Heart left ventricle (tissue), 16 donors: ENCODE data around the gene ZBTB20. TPM values are rescaled to one million over a fixed set of nuclear protein-coding genes. Genes with fewer than 3 reads are reported as not detected.

Experiments
- ATAC-seq, 4 donors: fragments of 200-7000 bp; cut with Tn5 transposase; one replicate each; pipeline ENCODE4 v1.9.1; 2020 to 2022; ENCODE audit warnings: moderate library complexity in 4 of 4, mild to moderate bottlenecking in 3 of 4, moderate number of reproducible peaks in 1 of 4
- DNase-seq, 5 donors: peaks; one replicate each; pipeline ENCODE4 v3.0.0-alpha.2; 2020
- H3K27ac ChIP-seq, 12 donors: fragments of 200-600 bp; sonication (generic) in 4 of 12; one replicate each; pipeline versions ENCODE4 v1.5.0 to v1.8.0; 2016 to 2022; ENCODE audit warnings: mild to moderate bottlenecking in 2 of 12
- H3K27me3 ChIP-seq, 9 donors: fragments of 200-600 bp; sonication (generic) in 2 of 9; one replicate each; pipeline versions ENCODE4 v1.5.1 to v1.8.0; 2016 to 2022; ENCODE audit warnings: mild to moderate bottlenecking in 3 of 9
- H3K36me3 ChIP-seq, 9 donors: fragments of 200-600 bp; sonication (generic) in 2 of 9; one replicate each; pipeline versions ENCODE4 v1.5.0 to v1.8.0; 2018 to 2022; ENCODE audit warnings: mild to moderate bottlenecking in 2 of 9
- H3K4me1 ChIP-seq, 12 donors: fragments of 200-600 bp; sonication (generic) in 4 of 12; one replicate each; pipeline versions ENCODE4 v1.5.0 to v1.8.0; 2016 to 2022; ENCODE audit warnings: mild to moderate bottlenecking in 3 of 12
- H3K4me3 ChIP-seq, 12 donors: fragments of 200-600 bp; sonication (generic) in 4 of 12; one replicate each; pipeline versions ENCODE4 v1.5.0 to v1.8.0; 2017 to 2022; ENCODE audit warnings: mild to moderate bottlenecking in 9 of 12, moderate library complexity in 4 of 12
- H3K9me3 ChIP-seq, 12 donors: fragments of 200-600 bp; sonication (generic) in 4 of 12; one replicate each; pipeline versions ENCODE4 v1.5.0 to v1.8.0; 2016 to 2022; ENCODE audit warnings: mild to moderate bottlenecking in 1 of 12
- POLR2A ChIP-seq, 2 donors: fragments of 450-650 bp; IDR thresholded peaks; one replicate each; pipeline ENCODE4 v1.6.1; 2017; ENCODE audit warnings: antibody characterized with exemption in 2 of 2, mild to moderate bottlenecking in 2 of 2, moderate library complexity in 2 of 2
- WGBS, 4 donors: extraction: QIAGEN DNeasy Blood & Tissue Kit in 2 of 4; methylation state at CpG; one replicate each; pipeline versions ENCODE4 v1.1.5 to v1.1.7; 2013 to 2018; 5-methylcytosine and 5-hydroxymethylcytosine counted together
- intact Hi-C, 10 donors: fragments of 100-400 bp; cut with DNase I; formaldehyde crosslinking; loops; one replicate each; pipeline versions ENCODE4 v1.11.1 to v1.14.2; 2022
- polyA plus RNA-seq, 2 donors: library from polyadenylated mRNA; stranded (reverse); fragments of 200-250 nt; gene quantifications; one replicate each; pipeline ENCODE4 v1.2.3, GENCODE V29; 2013
- total RNA-seq, 9 donors: library from RNA; depleted of rRNA in 2 of 9; stranded (reverse); fragments of >200 nt in 2 of 9; fragmentation: NEBNext Ultra II Directional in 3 of 9; extraction: Animal tissue kit (Norgen Biotek cat#: 25700) in 3 of 9; gene quantifications; one replicate each; pipeline versions ENCODE4 v1.1.0 to v1.2.4, GENCODE V29; 2016 to 2023
- TF ChIP-seq, protein P1 (sequence below), 12 donors: fragments of 200-600 bp; sonication (generic) in 4 of 12; IDR thresholded peaks; one replicate each; pipeline versions ENCODE4 v1.5.0 to v1.8.0; 2018 to 2022; ENCODE audit warnings: antibody characterized with exemption in 12 of 12, mild to moderate bottlenecking in 5 of 12
- donor health status: ischemic (EF 13 %, LVEDD 7.1; RV severe dilation, severe dysfunction).
- donor health status: healthy with polysubstance abuse.
- donor health status: DM: no; HTN: yes; CAD: no.
- donor health status: DM: no; HTN: no; CAD: no.
- donor health status: ischemic (EF 25% LVEDD 6.9; RV normal size, moderate dysfunction).
- donor health status: ischemic (EF 25% LVEDD 5.7; RV mildly dilated, moderate dysfunction).
- donor health status: healthy.
- donor health status: DM: yes; HTN: yes; CAD: no.
- donor health status: ischemic (EF 35%, LVEDD 5.7; RV mildly dilated, moderate dysfunction).
- donor health status: nonischemic (EF 11% LVEDD 7.7; RV severe dilation, severe dysfunction).
- donor health status: DM: yes; HTN: yes; CAD: no.
- donor health status: PGD.
- donor health status: ischemic (EF 29% LVEDD 5.4; RV normal size, mild dysfunction).
- donor health status: nonischemic (EF 23%, LVEDD 6.1; RV moderate dilation, normal function).

The ZBTB20 gene
- total and polyA plus RNA-seq, 11 donors: 6.2 to 109 (median 77.3) TPM

DNA sequence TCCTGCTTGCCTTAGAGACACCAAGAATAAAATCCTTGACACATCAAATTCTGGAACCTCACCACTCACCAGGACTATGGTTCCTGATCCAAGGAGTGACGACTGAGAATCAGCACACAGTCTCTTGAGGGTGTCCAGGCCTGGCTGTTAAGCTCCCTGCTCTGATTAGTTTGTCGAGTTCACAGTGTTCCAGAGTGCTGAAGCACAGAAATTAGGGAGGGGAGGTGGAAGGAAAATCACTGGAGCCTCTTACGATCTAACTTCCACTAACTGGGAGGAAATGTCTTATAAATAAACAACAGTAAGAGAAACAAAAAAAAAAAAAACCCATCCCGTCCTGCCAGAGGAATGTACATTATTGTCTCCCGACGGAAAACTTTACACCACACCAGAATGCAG, 523.0 kb downstream of the ZBTB20 start:
- Histone ChIP-seq H3K4me3 (peak overlapping the region in 11 of 12 donors; percentile 27 to 61 (median 54)), H3K4me1 (peaks cover 0 to 82% (median 60%) of the 10 kb centered on the region in 12 donors), H3K36me3 (no peaks in the 10 kb centered on the region), H3K9me3 (no peaks in the 10 kb centered on the region), H3K27ac (peak overlapping the region; percentile 93 to 99 (median 95)), H3K27me3 (no peaks in the 10 kb centered on the region)
- TF ChIP-seq, protein P1, sequence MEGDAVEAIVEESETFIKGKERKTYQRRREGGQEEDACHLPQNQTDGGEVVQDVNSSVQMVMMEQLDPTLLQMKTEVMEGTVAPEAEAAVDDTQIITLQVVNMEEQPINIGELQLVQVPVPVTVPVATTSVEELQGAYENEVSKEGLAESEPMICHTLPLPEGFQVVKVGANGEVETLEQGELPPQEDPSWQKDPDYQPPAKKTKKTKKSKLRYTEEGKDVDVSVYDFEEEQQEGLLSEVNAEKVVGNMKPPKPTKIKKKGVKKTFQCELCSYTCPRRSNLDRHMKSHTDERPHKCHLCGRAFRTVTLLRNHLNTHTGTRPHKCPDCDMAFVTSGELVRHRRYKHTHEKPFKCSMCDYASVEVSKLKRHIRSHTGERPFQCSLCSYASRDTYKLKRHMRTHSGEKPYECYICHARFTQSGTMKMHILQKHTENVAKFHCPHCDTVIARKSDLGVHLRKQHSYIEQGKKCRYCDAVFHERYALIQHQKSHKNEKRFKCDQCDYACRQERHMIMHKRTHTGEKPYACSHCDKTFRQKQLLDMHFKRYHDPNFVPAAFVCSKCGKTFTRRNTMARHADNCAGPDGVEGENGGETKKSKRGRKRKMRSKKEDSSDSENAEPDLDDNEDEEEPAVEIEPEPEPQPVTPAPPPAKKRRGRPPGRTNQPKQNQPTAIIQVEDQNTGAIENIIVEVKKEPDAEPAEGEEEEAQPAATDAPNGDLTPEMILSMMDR (IDR thresholded peaks at IDR 0.05): no peak
- TF ChIP-seq POLR2A (IDR thresholded peaks at IDR 0.05): peak in 1 of 2 donors; percentile 43
- 1 to 8% (median 5%) methylated on average over 6 of the region's 6 CpGs for whole genome bisulfite sequencing, 4 donors
- DNase-seq (peak; percentile 51 to 88 (median 69)), ATAC-seq (peak; percentile 88 to 92 (median 90))
- intact Hi-C loops: loop anchor here in 2 of 10 donors (2.0 to 10.0 kb wide), 4 partner anchors 35 to 523 kb away; partner anchors contain the start of gene ZBTB20 (in 1 of the 2)

DNA sequence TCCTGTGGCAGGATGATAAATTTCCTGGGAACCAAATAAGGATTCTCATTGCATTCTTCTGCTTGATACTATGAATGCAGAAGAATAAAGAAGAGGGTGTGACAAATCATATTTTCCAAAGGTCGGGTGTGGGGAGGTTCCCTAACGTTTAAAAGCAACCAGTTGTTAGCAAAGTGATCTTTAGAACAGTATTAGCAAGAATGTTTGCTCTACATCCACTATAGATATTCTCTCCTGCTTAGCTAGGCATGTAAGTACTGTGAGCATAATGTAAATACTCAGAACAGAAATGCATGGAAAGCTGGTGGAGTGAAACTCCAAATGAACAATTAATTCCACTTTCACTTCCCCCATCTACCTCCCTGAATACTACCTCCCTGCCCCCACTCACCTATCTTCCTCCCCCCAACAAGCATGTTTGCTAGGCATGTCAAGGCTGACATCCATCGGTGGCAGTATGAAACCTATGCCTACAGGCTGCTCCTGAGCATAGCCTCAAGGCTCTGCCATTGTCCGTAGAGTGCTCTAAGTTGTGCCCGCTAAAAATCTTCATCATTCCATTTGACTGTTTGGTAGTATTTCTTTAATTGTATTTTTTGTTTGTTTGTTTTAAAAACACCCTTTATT, 523.6 kb downstream of the ZBTB20 start:
- H3K9me3 ChIP-seq: no peaks in the 10 kb centered on the region
- peak overlapping the region in 11 of 12 donors; percentile 5 to 61 (median 54) for H3K4me3 ChIP-seq
- peaks cover 0 to 80% (median 58%) of the 10 kb centered on the region in 12 donors for H3K4me1 ChIP-seq
- H3K27ac ChIP-seq: peak overlapping the region; percentile 93 to 99 (median 95)
- 34 to 70% (median 41%) methylated on average over 5 of the region's 5 CpGs for WGBS, 4 donors
- TF ChIP-seq, protein P1 (IDR thresholded peaks at IDR 0.05): no peak
- TF ChIP-seq POLR2A (IDR thresholded peaks at IDR 0.05): no peak
- ATAC-seq (peak; percentile 6 to 23 (median 14)), DNase-seq (peak in 1 of 5 donors; percentile 22)
- no peaks in the 10 kb centered on the region for H3K36me3 ChIP-seq
- no peaks in the 10 kb centered on the region for H3K27me3 ChIP-seq
- intact Hi-C loops: loop anchor here in 2 of 10 donors (2.0 to 10.0 kb wide), 5 partner anchors 35 to 523 kb away; partner anchors contain the start of gene ZBTB20 (in 1 of the 2)

DNA sequence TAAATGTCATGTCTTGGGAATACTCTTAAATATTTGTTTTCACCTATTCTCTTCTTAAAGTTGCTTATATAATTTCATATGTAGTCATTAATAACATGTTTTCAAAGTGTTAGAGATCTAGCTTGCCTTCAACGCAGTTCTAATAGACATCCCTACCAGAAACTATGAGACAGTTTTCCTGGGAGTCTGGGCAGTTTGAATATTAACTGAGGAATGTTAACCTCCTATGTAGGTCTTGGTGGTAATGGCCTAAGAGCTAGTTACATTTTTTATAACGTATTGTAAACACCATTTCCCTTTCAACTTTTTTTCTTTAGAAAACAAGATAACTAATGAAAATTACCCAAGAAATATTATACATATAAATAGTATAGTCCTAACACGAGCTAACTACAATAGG, 525.1 kb downstream of the ZBTB20 start:
- TF ChIP-seq, protein P1 (IDR thresholded peaks at IDR 0.05): no peak
- TF ChIP-seq POLR2A (IDR thresholded peaks at IDR 0.05): no peak
- Histone ChIP-seq H3K36me3 (no peaks in the 10 kb centered on the region), H3K4me3 (peak overlapping the region in 6 of 12 donors; percentile 5 to 59 (median 55)), H3K9me3 (no peaks in the 10 kb centered on the region), H3K4me1 (peaks cover 0 to 74% (median 48%) of the 10 kb centered on the region in 12 donors), H3K27ac (peak overlapping the region in 11 of 12 donors; percentile 93 to 99 (median 95)), H3K27me3 (no peaks in the 10 kb centered on the region)
- no peak for DNase-seq
- intact Hi-C loops: loop anchor here in 2 of 10 donors (2.0 to 10.0 kb wide), 3 partner anchors 133 to 239 kb away; no protein-coding TSS in a partner anchor
- whole genome bisulfite sequencing, 4 donors: 66 to 83% (median 72%) methylated on average over 3 of the region's 3 CpGs
- ATAC-seq: no peak

DNA sequence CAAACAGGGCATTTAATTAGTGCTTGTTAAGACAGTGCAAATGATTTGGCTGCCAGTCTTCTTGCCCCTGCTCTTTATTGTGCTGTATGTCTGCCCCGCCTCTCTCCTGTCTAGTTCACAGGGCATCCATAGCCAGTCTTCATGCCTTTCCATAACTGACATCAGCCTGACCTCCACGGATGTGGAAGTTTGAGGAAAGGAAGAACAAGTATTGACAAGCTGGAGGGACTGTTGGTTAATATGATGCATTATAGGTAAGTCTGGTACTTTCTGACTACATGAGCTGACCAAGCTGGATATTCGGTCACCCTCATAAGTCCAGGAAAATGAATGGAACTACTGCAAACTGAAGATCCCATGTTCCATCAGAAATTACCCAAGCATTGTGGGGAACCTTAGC, 527.3 kb downstream of the ZBTB20 start:
- no peaks in the 10 kb centered on the region for H3K9me3 ChIP-seq
- intact Hi-C loops: loop anchor here in 3 of 10 donors (5.0 to 10.0 kb wide), 3 partner anchors 135 to 235 kb away; no protein-coding TSS in a partner anchor
- no peak overlapping the region for H3K27ac ChIP-seq
- H3K36me3 ChIP-seq: no peaks in the 10 kb centered on the region
- peaks cover 0 to 72% (median 39%) of the 10 kb centered on the region in 12 donors for H3K4me1 ChIP-seq
- DNase-seq (no peak), ATAC-seq (no peak)
- no peak overlapping the region for H3K4me3 ChIP-seq
- TF ChIP-seq, protein P1 (IDR thresholded peaks at IDR 0.05): no peak
- no peak for TF ChIP-seq POLR2A (IDR thresholded peaks at IDR 0.05)
- 94 to 97% (median 95%) methylated on average over 3 of the region's 3 CpGs for WGBS, 4 donors
- H3K27me3 ChIP-seq: no peaks in the 10 kb centered on the region
